GM12801 (cell line): ENCODE data around the gene PLXNC1.

ENCODE experiments used
- TF ChIP-seq, protein P1 (sequence below): IDR thresholded peaks from one replicate; pipeline ENCODE4 v1.5.1; 2011; ENCODE audit warnings: control low read depth; ENCODE audit not compliant: insufficient read length; ENCODE audit errors: extremely low read depth

Gene PLXNC1

DNA sequence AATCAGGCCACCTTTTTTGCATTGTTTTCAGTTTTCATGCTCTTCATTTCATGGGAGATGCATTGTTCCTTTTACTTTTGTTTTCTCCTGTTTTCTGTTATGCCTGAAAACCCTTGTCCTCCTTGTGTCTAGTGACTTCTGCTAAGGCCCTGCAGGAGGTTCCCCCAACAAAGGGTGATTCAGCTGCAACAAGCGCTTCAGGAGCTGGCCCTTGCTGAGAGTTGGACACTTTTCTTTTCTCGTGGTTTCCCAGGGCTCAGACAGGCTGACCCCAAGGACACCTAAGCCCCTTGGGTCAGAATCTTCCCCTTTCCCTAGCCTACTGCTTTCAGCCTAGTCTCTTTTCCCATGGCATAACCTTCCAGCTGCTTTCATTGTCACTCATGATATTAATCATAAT is 98.9 kb downstream of the PLXNC1 start:
- TF ChIP-seq, protein P1, sequence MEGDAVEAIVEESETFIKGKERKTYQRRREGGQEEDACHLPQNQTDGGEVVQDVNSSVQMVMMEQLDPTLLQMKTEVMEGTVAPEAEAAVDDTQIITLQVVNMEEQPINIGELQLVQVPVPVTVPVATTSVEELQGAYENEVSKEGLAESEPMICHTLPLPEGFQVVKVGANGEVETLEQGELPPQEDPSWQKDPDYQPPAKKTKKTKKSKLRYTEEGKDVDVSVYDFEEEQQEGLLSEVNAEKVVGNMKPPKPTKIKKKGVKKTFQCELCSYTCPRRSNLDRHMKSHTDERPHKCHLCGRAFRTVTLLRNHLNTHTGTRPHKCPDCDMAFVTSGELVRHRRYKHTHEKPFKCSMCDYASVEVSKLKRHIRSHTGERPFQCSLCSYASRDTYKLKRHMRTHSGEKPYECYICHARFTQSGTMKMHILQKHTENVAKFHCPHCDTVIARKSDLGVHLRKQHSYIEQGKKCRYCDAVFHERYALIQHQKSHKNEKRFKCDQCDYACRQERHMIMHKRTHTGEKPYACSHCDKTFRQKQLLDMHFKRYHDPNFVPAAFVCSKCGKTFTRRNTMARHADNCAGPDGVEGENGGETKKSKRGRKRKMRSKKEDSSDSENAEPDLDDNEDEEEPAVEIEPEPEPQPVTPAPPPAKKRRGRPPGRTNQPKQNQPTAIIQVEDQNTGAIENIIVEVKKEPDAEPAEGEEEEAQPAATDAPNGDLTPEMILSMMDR, result no peak

- TF ChIP-seq, protein P1, result no peak
These were observed 100.2 kb downstream of the PLXNC1 start for GRCh38 chr12:94248582-94248981.

- TF ChIP-seq, protein P1, result no peak
These were observed 101.8 kb downstream of the PLXNC1 start for GRCh38 chr12:94250130-94250529.

- TF ChIP-seq, protein P1, result no peak
These were observed 105.9 kb downstream of the PLXNC1 start for GRCh38 chr12:94254270-94254669.

DNA sequence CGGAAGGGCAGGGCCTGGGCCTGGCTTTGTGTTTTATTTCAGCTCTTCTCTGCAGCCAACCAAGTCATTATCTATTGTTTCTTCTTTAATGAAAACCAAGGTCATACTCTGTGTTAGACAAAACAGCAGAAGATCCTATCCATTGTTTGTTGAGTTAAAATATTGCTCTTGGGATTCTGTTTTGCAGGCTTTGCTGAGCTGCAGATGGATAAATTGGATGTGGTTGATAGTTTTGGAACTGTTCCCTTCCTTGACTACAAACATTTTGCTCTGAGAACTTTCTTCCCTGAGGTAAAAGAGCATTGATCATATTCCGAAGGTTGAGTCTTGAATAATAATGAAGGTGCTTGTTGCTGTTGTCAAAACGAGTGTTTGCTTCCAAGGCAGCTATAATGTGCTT is 106.6 kb downstream of the PLXNC1 start:
- TF ChIP-seq, protein P1, result no peak

DNA sequence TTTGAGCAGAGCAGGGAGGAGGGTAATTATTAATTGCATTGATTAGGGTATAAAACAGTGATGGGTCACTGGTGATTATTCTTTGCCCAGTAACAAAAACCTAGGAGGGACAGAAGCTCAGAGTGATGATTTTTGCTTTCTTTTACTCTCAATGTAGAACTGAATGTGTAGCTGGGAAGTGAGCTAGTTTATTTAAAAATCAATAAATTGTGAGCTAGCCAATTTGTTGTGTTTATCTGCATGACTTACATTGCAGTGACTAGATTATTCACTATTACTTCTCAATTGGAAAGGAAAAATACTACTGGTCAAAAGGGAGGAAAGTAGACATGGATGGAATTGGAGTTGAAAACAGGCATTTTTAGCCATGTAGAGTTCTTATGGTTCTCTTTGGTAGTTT is 107.1 kb downstream of the PLXNC1 start:
- TF ChIP-seq, protein P1, result no peak

DNA sequence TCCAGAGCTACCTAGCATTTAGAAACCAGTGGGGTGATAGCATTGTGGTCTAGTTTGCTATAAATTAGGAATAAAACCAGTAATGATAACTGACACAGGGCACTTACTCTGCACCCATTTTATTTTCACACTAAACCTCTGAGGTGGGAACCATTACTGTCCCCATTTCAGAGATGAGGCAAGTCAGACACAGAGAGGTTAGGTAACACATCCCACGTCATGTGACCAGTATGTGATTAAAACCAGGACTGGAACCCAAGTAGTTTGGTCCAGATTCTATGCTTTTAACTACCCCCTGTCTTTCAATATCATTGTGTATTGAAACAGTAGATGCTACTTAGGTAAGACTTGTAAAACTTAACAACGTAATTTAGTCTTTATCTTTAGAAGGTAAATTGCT is 110.2 kb downstream of the PLXNC1 start:
- TF ChIP-seq, protein P1, result no peak

DNA sequence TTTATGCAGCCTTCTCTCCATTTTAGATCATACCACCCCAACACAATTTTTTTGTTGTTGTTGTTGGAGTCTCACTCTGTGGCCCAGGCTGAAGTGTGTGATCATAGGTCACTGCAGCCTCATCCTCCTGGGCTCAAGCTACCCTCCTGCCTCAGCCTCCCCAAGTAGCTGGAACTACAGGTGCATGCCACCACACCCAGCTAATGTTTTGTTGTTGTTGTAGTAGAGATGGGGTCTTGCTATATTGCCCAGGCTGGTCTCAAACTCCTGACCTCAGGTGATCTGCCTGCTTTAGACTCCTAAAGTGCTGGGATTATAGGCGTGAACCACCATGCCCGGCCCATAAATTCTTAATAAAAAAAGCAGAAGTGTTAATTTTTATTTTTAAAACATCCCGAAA is 111.6 kb downstream of the PLXNC1 start:
- TF ChIP-seq, protein P1, result no peak
